Activated T-cell treated with anti-CD3 and anti-CD28 coated beads for 4 hours (primary cell): Measurements from ENCODE around the gene CCDC43.
"Not testable (repeated sequence)": the region's sequence is repeated elsewhere in the genome, so short reads cannot be mapped to it uniquely, and the experiment has no call there.

ENCODE experiments used
- DNase-seq: peaks from one replicate; pipeline ENCODE4 v3.0.0-alpha.2; 2020

The CCDC43 gene

GRCh38 chr17:44666006-44666405 is 23.6 kb downstream of the CCDC43 start:
- DNase-seq, result no peak

- no peak for DNase-seq
Measured at GRCh38 chr17:44664867-44665266, 24.7 kb downstream of the CCDC43 start.

- DNase-seq, result no peak
Measured at GRCh38 chr17:44663095-44663494, 26.5 kb downstream of the CCDC43 start.

- no peak for DNase-seq
Measured at GRCh38 chr17:44661835-44662234, 27.7 kb downstream of the CCDC43 start.

- no peak for DNase-seq
Measured at GRCh38 chr17:44655983-44656710, 33.4 kb downstream of the CCDC43 start, which contains the start of gene MEIOC. Gene MEIOC, plus strand, starts transcription at chr17:44656468. Its CDS starts 146 bp downstream, at chr17:44656614.

GRCh38 chr17:44653954-44654353 is 35.6 kb downstream of the CCDC43 start:
- no peak for DNase-seq

GRCh38 chr17:44653384-44653783 is 36.2 kb downstream of the CCDC43 start:
- DNase-seq, result no peak

GRCh38 chr17:44652727-44653126 is 36.8 kb downstream of the CCDC43 start:
- no peak for DNase-seq

GRCh38 chr17:44651228-44651627 is 38.3 kb downstream of the CCDC43 start:
- DNase-seq, result no peak

GRCh38 chr17:44648963-44649362 is 40.6 kb downstream of the CCDC43 start:
- DNase-seq, result no peak

GRCh38 chr17:44647736-44648135 is 41.8 kb downstream of the CCDC43 start:
- DNase-seq, result no peak

GRCh38 chr17:44646280-44646679 is 43.3 kb downstream of the CCDC43 start:
- DNase-seq, result no peak

GRCh38 chr17:44645341-44645740 is 44.2 kb downstream of the CCDC43 start:
- no peak for DNase-seq

GRCh38 chr17:44642834-44643233 is 46.7 kb downstream of the CCDC43 start:
- DNase-seq, result no peak

- no peak for DNase-seq
Measured at GRCh38 chr17:44637066-44637465, 52.5 kb downstream of the CCDC43 start.

GRCh38 chr17:44636562-44636961 is 53.0 kb downstream of the CCDC43 start:
- no peak for DNase-seq

GRCh38 chr17:44634401-44634800 is 55.2 kb downstream of the CCDC43 start:
- not testable (repeated sequence) for DNase-seq

- DNase-seq, result no peak
Measured at GRCh38 chr17:44633998-44634397, 55.6 kb downstream of the CCDC43 start.

- no peak for DNase-seq
Measured at GRCh38 chr17:44630703-44631102, 58.9 kb downstream of the CCDC43 start.

- DNase-seq, result no peak
Measured at GRCh38 chr17:44629314-44629713, 60.3 kb downstream of the CCDC43 start.

GRCh38 chr17:44628243-44629188 is 61.1 kb downstream of the CCDC43 start:
- no peak for DNase-seq

GRCh38 chr17:44627513-44628242 is 61.9 kb downstream of the CCDC43 start:
- no peak for DNase-seq
